Measurements from ENCODE around the gene ORMDL1. TPM values are rescaled to one million over a fixed set of nuclear protein-coding genes. Genes with fewer than 3 reads are reported as not detected.
A peak's percentile ranks its signal among the peaks of the same experiment; 100 is the strongest.

ORMDL1 gene
- total and polyA plus RNA-seq, 4 donors = 46.0 to 121 (median 57.9) TPM

DNA sequence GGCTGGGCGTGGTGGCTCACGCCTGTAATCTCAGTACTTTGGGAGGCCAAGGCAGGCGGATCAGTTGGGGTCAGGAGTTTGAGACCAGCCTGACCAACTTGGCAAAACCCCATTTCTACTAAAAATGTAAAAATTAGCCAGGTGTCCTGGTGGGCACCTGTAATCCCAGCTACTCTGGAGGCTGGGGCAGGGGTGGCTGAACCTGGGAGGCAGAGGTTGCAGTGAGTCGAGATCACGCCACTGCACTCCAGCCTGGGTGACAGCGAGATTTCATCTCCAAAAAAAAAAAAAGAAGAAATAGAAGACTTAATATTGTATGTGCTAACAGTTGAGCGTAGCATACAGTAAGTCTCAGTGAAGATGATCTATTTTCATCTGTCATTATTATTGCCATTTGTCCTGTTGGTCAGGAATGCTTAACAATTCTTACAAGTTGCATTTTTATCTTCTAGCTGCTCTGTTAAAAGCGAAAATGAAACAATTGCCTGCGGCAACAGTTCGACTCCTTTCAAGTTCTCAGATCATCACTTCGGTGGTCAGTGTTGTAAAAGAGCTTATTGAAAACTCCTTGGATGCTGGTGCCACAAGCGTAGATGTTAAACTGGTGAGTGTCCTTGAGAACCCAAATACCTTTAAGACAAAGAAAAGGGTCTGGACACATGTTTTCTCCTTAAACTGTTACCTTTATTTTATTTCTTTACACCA is 7.4 kb upstream of the ORMDL1 start:
- no peaks in the 10 kb centered on the region for H3K9me3 ChIP-seq (ENCODE audit: control insufficient read depth, low read length)
- no peak for ATAC-seq (ENCODE audit: low FRiP score)
- 92% methylated on average over 12 of the region's 12 CpGs for WGBS, 2 donors

GRCh38 chr2:189783451-189783926 is 650 bp downstream of the ORMDL1 start:
- 0% methylated on average over 17 of the region's 17 CpGs for WGBS, 2 donors
- H3K36me3 ChIP-seq (ENCODE audit: control insufficient read depth in 1 of 2, insufficient read depth in 2 of 2, low read length in 1 of 2) = no peaks in the 10 kb centered on the region
- H3K4me1 ChIP-seq (ENCODE audit: control insufficient read depth in 1 of 2, insufficient read depth in 2 of 2, low read length in 2 of 2) = peaks cover 0 to 3% of the 10 kb centered on the region in 2 donors
- peak overlapping the region; percentile 68 to 78 for H3K4me3 ChIP-seq (ENCODE audit: low read length in 2 of 2)
- peak; percentile 6 for ATAC-seq (ENCODE audit: low FRiP score)
- H3K27ac ChIP-seq (ENCODE audit: low read depth in 1 of 2, low read length in 2 of 2) = peak overlapping the region; percentile 81 to 85
- no peaks in the 10 kb centered on the region for H3K9me3 ChIP-seq (ENCODE audit: control insufficient read depth, low read length)
- DNase-seq = no peak
- no peaks in the 10 kb centered on the region for H3K27me3 ChIP-seq (ENCODE audit: control insufficient read depth in 1 of 2, insufficient read depth in 2 of 2, low read length in 1 of 2)
- intact Hi-C loops (cut with DNase I) = loop anchor here in 1 of 2 donors (10.0 kb wide), 1 partner anchor 119 kb away; the partner anchor contains the start of gene ASNSD1

More for the DNA sequence above, 7.4 kb upstream of the ORMDL1 start:
- no peaks in the 10 kb centered on the region for H3K36me3 ChIP-seq (ENCODE audit: control insufficient read depth in 1 of 2, insufficient read depth in 2 of 2, low read length in 1 of 2)
- intact Hi-C loops (cut with DNase I) = no loop called here
- no peak for DNase-seq
- no peaks in the 10 kb centered on the region for H3K27me3 ChIP-seq (ENCODE audit: control insufficient read depth in 1 of 2, insufficient read depth in 2 of 2, low read length in 1 of 2)
- no peak overlapping the region for H3K27ac ChIP-seq (ENCODE audit: low read depth in 1 of 2, low read length in 2 of 2)
- no peak overlapping the region for H3K4me3 ChIP-seq (ENCODE audit: low read length in 2 of 2)
- no peaks in the 10 kb centered on the region for H3K4me1 ChIP-seq (ENCODE audit: control insufficient read depth in 1 of 2, insufficient read depth in 2 of 2, low read length in 2 of 2)

DNA sequence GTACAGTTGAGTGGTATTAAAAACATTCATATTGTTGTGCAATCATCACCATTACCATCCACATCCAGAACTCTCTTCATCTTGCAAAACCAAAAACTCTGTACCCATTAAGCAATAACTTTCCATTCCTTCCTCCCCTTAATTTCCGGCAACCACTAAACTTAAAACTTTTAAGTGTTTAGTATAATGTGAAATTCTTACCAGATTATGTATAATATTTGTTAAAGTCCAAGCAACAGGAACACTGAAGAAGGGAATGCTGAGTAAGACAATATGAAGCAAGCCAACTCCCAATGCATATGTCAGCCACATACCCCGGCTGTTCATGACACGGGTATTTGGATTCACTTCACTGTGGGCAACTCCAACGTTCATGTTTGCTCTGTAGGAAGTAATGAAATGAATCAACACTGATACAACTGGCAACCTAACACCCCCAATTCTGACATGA is 1.9 kb downstream of the ORMDL1 start:
- ATAC-seq (ENCODE audit: low FRiP score) (no peak), DNase-seq (no peak)
- Histone ChIP-seq H3K9me3 (ENCODE audit: control insufficient read depth, low read length) (no peaks in the 10 kb centered on the region), H3K36me3 (ENCODE audit: control insufficient read depth in 1 of 2, insufficient read depth in 2 of 2, low read length in 1 of 2) (no peaks in the 10 kb centered on the region), H3K4me3 (ENCODE audit: low read length in 2 of 2) (no peak overlapping the region), H3K27me3 (ENCODE audit: control insufficient read depth in 1 of 2, insufficient read depth in 2 of 2, low read length in 1 of 2) (no peaks in the 10 kb centered on the region), H3K4me1 (ENCODE audit: control insufficient read depth in 1 of 2, insufficient read depth in 2 of 2, low read length in 2 of 2) (peaks cover 0 to 3% of the 10 kb centered on the region in 2 donors), H3K27ac (ENCODE audit: low read depth in 1 of 2, low read length in 2 of 2) (no peak overlapping the region)
- WGBS, 2 donors = 50 to 54% methylated on average over 4 of the region's 4 CpGs
- intact Hi-C loops (cut with DNase I) = loop anchor here in 1 of 2 donors (10.0 kb wide), 1 partner anchor 117 kb away; the partner anchor contains the start of gene ASNSD1

- H3K36me3 ChIP-seq (ENCODE audit: control insufficient read depth in 1 of 2, insufficient read depth in 2 of 2, low read length in 1 of 2) = peaks cover 0 to 6% of the 10 kb centered on the region in 2 donors
- ATAC-seq (ENCODE audit: low FRiP score) = no peak
These were observed 11.9 kb downstream of the ORMDL1 start for GRCh38 chr2:189772212-189772611.

DNA sequence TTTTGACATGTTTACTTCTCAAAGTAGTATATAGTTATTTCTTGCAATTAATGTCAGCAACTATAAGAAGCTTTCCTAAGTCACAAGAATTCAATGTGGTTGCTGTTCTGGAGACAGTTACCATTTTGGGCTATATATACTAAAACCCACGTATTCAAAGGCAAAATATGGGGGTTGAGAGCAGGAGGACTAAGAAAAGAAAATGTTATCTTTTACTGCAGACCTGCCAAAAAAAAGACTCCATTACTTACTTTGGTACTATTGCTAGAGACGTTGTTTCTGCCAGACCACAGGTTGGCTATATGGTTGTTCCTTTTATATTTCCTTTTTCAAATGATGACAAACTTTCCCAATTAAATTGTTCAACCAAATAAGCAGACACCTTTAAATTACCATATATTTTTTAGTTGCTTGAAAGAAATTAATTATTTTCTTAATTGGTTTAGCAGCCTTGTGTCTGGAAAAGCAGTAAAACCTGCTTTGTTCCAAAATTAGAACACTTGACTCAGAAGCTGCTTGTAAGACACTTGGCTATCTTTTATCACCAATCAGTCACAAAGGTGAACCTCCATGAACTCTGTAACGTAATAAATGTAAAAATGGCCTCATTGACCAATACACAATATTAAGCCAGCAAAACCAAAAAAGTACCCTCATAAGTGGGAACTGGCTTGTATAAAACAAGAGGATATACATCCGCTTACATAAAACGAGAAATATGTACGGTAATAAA is 13.4 kb downstream of the ORMDL1 start:
- ATAC-seq (ENCODE audit: low FRiP score) = no peak
- Histone ChIP-seq H3K27ac (ENCODE audit: low read depth in 1 of 2, low read length in 2 of 2) (peak overlapping the region in 1 of 2 donors; percentile 43), H3K36me3 (ENCODE audit: control insufficient read depth in 1 of 2, insufficient read depth in 2 of 2, low read length in 1 of 2) (peaks cover 0 to 6% of the 10 kb centered on the region in 2 donors), H3K9me3 (ENCODE audit: control insufficient read depth, low read length) (no peaks in the 10 kb centered on the region), H3K4me3 (ENCODE audit: low read length in 2 of 2) (no peak overlapping the region), H3K4me1 (ENCODE audit: control insufficient read depth in 1 of 2, insufficient read depth in 2 of 2, low read length in 2 of 2) (peaks cover 2 to 3% of the 10 kb centered on the region in 2 donors), H3K27me3 (ENCODE audit: control insufficient read depth in 1 of 2, insufficient read depth in 2 of 2, low read length in 1 of 2) (no peaks in the 10 kb centered on the region)
- intact Hi-C loops (cut with DNase I) = no loop called here
- no peak for DNase-seq
- 18 to 20% methylated on average over 6 of the region's 6 CpGs for WGBS, 2 donors

More at GRCh38 chr2:189772212-189772611, 11.9 kb downstream of the ORMDL1 start:
- H3K4me1 ChIP-seq (ENCODE audit: control insufficient read depth in 1 of 2, insufficient read depth in 2 of 2, low read length in 2 of 2) = peaks cover 2 to 3% of the 10 kb centered on the region in 2 donors
- WGBS, 2 donors = 89 to 95% methylated on average over 1 of the region's 1 CpG
- no peaks in the 10 kb centered on the region for H3K27me3 ChIP-seq (ENCODE audit: control insufficient read depth in 1 of 2, insufficient read depth in 2 of 2, low read length in 1 of 2)
- H3K27ac ChIP-seq (ENCODE audit: low read depth in 1 of 2, low read length in 2 of 2) = no peak overlapping the region
- intact Hi-C loops (cut with DNase I) = no loop called here
- DNase-seq = no peak
- no peaks in the 10 kb centered on the region for H3K9me3 ChIP-seq (ENCODE audit: control insufficient read depth, low read length)
- no peak overlapping the region for H3K4me3 ChIP-seq (ENCODE audit: low read length in 2 of 2)

- H3K27me3 ChIP-seq (ENCODE audit: control insufficient read depth in 1 of 2, insufficient read depth in 2 of 2, low read length in 1 of 2) = no peaks in the 10 kb centered on the region
- ATAC-seq (ENCODE audit: low FRiP score) = no peak
- H3K4me1 ChIP-seq (ENCODE audit: control insufficient read depth in 1 of 2, insufficient read depth in 2 of 2, low read length in 2 of 2) = no peaks in the 10 kb centered on the region
- H3K9me3 ChIP-seq (ENCODE audit: control insufficient read depth, low read length) = no peaks in the 10 kb centered on the region
- 32 to 37% methylated on average over 4 of the region's 4 CpGs for WGBS, 2 donors
- H3K27ac ChIP-seq (ENCODE audit: low read depth in 1 of 2, low read length in 2 of 2) = no peak overlapping the region
- no peak overlapping the region for H3K4me3 ChIP-seq (ENCODE audit: low read length in 2 of 2)
- DNase-seq = no peak
- H3K36me3 ChIP-seq (ENCODE audit: control insufficient read depth in 1 of 2, insufficient read depth in 2 of 2, low read length in 1 of 2) = no peaks in the 10 kb centered on the region
- intact Hi-C loops (cut with DNase I) = loop anchor here in 1 of 2 donors (2.0 kb wide), 1 partner anchor 21 kb away; the partner anchor contains the start of genes ORMDL1 and PMS1
These were observed 20.1 kb downstream of the ORMDL1 start for GRCh38 chr2:189763908-189764661.

- H3K27me3 ChIP-seq (ENCODE audit: control insufficient read depth in 1 of 2, insufficient read depth in 2 of 2, low read length in 1 of 2) = no peaks in the 10 kb centered on the region
- no peaks in the 10 kb centered on the region for H3K9me3 ChIP-seq (ENCODE audit: control insufficient read depth, low read length)
- 0% methylated on average over 33 of the region's 33 CpGs for WGBS, 2 donors
- peak within 1 kb of the TSS; percentile 7 to 93 for H3K27ac ChIP-seq (ENCODE audit: low read depth in 1 of 2, low read length in 2 of 2)
- ATAC-seq (ENCODE audit: low FRiP score) (peak; percentile 97), DNase-seq (peak; percentile 97)
- peaks cover 0 to 2% of the 10 kb centered on the region in 2 donors for H3K36me3 ChIP-seq (ENCODE audit: control insufficient read depth in 1 of 2, insufficient read depth in 2 of 2, low read length in 1 of 2)
- intact Hi-C loops (cut with DNase I) = loop anchor here in 1 of 2 donors (2.0 kb wide), 1 partner anchor 22 kb away; the partner anchor contains the start of genes ORMDL1 and PMS1
- no peaks in the 10 kb centered on the region for H3K4me1 ChIP-seq (ENCODE audit: control insufficient read depth in 1 of 2, insufficient read depth in 2 of 2, low read length in 2 of 2)
- peak within 1 kb of the TSS; percentile 87 to 98 for H3K4me3 ChIP-seq (ENCODE audit: low read length in 2 of 2)
These were observed 21.4 kb downstream of the ORMDL1 start, which contains the start of gene OSGEPL1 for GRCh38 chr2:189762551-189763298. OSGEPL1 (minus strand) TSS chr2:189762792; CDS start chr2:189761640, 1,152 bp downstream.
